ENCODE data around the gene QKI.

DNA sequence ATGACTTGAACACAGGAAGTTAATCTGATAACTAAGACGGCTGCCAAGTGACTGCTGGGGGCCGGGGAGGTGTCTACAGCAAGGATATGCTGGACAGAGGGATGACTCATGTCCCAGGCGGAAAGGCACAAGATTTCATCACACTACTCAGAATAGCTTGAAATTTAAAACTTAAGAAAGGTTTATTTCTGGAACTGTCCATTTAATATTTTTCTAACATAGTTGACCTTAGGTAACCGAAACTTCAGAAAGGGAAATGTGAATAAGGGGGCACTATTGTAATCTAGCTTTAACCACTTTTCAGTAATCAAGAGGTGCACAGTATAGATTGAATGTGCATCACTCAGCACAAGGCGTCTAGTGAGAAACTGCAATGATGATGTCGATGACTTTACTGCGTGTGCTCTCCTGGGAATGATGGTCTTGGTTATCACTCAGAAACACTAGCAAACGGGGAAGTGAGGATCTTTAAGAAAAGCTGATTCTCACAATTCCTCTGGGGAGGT is 171.5 kb downstream of the QKI start:
- TF ChIP-seq, protein P1, sequence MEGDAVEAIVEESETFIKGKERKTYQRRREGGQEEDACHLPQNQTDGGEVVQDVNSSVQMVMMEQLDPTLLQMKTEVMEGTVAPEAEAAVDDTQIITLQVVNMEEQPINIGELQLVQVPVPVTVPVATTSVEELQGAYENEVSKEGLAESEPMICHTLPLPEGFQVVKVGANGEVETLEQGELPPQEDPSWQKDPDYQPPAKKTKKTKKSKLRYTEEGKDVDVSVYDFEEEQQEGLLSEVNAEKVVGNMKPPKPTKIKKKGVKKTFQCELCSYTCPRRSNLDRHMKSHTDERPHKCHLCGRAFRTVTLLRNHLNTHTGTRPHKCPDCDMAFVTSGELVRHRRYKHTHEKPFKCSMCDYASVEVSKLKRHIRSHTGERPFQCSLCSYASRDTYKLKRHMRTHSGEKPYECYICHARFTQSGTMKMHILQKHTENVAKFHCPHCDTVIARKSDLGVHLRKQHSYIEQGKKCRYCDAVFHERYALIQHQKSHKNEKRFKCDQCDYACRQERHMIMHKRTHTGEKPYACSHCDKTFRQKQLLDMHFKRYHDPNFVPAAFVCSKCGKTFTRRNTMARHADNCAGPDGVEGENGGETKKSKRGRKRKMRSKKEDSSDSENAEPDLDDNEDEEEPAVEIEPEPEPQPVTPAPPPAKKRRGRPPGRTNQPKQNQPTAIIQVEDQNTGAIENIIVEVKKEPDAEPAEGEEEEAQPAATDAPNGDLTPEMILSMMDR (IDR thresholded peaks at IDR 0.05; ENCODE audit: insufficient read depth, low read length) = no peak
- TF ChIP-seq, protein P2, sequence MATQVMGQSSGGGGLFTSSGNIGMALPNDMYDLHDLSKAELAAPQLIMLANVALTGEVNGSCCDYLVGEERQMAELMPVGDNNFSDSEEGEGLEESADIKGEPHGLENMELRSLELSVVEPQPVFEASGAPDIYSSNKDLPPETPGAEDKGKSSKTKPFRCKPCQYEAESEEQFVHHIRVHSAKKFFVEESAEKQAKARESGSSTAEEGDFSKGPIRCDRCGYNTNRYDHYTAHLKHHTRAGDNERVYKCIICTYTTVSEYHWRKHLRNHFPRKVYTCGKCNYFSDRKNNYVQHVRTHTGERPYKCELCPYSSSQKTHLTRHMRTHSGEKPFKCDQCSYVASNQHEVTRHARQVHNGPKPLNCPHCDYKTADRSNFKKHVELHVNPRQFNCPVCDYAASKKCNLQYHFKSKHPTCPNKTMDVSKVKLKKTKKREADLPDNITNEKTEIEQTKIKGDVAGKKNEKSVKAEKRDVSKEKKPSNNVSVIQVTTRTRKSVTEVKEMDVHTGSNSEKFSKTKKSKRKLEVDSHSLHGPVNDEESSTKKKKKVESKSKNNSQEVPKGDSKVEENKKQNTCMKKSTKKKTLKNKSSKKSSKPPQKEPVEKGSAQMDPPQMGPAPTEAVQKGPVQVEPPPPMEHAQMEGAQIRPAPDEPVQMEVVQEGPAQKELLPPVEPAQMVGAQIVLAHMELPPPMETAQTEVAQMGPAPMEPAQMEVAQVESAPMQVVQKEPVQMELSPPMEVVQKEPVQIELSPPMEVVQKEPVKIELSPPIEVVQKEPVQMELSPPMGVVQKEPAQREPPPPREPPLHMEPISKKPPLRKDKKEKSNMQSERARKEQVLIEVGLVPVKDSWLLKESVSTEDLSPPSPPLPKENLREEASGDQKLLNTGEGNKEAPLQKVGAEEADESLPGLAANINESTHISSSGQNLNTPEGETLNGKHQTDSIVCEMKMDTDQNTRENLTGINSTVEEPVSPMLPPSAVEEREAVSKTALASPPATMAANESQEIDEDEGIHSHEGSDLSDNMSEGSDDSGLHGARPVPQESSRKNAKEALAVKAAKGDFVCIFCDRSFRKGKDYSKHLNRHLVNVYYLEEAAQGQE (IDR thresholded peaks at IDR 0.05; ENCODE audit: insufficient replicate concordance, low read depth) = peak; percentile 71
- TF ChIP-seq GABPA (IDR thresholded peaks at IDR 0.05; ENCODE audit: low read depth) (no peak), POLR2AphosphoS5 (IDR thresholded peaks at IDR 0.05; ENCODE audit: low read depth) (no peak)

Measured in HL-60 (cell line).